Fibroblast of skin of back (primary cell): Measurements from ENCODE around the gene SIL1.
"Not testable (repeated sequence)": the region's sequence is repeated elsewhere in the genome, so short reads cannot be mapped to it uniquely, and the experiment has no call there.

ENCODE experiments used
- DNase-seq: peaks from one replicate; pipeline ENCODE4 v3.0.0-alpha.2; 2013

Gene SIL1

DNA sequence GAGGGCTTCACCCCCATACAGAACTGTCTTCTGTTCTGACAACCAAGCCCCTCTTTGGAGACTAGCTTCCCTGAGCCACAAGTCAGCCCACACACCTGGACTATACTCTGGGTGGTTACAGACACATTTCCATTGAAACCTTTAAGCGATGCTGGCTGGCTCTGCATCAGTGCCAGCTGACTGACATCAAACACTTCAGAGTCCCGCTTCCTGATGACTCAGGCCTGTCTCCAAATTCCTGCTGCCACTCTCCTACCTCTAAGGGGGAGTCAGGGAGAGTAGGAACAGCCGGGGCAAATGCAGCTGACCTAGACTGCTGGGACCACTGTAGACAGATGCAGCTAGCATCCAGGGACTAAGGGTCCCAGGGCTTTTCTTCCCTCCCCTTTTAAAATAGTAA lies 59.4 kb downstream of the SIL1 start:
- peak; percentile 52 for DNase-seq

DNA sequence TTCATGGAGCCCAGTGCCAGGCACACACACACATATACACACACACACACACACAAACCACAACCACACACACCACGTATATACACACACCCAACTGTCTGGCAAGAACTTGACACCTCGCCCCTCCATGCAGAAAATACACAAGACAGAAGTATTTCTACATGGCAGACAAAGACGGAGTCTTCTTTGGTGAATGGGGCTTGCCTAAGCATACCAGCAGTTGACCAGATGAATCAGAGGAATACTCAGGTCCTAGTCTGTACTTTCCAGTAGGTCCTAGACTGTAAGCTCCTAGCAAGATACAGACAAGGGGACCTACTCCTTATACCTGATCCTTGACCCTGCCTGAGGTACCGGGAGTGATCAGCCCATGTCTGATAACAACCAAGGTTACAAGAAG lies 60.1 kb downstream of the SIL1 start:
- DNase-seq: no peak

DNA sequence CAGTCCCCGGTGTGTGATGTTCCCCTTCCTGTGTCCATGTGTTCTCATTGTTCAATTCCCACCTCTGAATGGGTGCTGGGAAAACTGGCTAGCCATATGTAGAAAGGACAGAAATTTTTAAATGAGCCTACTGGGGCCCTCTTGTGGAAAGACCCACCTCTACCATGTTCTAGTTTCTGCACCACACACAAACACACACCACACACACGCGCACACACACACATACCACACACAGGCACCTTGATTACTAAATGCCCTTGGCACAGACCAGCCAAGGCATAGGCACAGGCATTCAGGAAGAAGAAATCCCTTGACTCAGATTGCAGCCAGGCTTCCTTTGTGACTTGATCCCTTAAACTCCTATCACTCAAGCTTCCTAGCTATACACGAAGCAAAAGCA lies 60.5 kb downstream of the SIL1 start:
- peak; percentile 21 for DNase-seq

DNA sequence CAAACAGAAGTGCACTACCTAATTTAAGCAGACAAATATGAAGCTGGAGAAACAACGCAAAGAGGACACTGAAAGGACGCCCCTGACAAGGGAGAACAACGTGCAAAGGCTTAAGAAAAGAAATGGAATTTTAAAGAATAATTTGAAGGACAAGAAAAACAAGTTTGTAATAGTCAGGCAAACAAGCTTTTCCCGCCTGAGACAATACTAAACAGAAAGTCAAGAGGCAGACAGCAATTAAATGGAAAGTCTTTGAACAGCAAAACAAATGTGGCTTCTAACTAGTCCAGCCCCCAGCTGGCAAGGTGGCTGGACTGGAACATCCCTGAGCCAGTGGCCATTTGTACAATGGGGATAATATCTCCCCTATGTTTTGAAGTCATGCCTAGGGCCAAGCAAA lies 63.3 kb downstream of the SIL1 start:
- no peak for DNase-seq

DNA sequence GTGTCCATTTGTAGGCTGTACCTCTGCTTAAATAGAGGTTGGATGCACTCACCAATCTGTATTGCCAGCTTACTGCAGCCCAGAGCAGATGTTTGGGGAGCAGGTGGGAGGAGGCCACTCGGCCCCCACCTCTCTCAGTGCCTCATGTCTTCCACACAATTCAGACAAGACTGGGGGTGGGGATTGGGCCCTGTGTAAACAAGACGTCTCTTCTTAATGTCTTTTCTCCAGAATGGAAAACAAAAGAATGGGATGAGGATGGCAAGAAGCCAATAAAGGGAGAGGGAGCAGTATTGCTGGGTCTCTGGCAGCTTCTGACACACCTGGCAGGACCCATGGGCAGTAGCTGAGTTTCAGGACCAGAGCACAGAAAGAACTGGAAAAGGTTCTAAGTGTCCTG lies 64.9 kb downstream of the SIL1 start:
- DNase-seq: no peak

DNA sequence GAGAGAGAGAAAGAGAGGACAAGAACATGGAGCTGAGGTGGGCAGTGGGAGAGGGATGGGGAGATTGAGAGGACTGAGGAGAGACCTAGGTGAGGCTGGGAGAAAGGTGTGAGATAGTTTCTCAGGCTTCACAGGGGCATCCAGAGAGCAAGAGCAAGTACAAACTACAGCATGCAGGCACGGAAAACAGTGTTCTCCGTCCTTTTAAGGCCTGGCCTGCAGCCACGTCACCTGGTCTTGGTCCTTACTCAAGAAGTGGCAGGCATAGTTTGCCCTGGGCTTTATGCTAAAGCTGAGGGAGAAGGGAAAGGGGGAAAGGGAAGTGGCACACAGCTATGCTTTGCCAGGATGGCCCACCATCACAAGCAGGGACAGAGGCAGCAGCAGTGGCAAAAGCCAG lies 65.7 kb downstream of the SIL1 start:
- DNase-seq: no peak

DNA sequence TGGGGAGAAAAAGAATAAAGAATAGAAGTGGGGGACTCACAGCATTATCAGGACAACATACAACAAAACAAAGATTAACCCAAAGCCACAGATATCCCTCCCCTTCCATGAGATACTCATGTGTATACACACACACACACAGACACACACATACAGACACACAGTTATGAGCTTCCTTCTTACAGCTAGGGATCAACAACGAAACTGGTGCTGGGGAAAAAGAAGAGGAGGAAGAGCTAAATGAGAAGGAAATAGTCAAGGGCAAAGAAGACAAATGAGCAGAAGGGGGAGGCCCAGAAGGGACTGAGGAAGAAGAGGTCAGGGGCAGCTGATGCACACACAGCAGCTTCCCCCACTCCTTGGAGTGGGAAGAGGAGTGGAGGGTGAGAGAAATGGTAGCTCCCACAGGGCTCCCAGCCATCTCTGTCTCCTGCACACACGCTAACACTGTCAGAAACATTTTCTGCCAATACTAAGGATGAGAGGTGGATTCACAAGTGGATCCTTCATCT lies 66.2 kb downstream of the SIL1 start:
- DNase-seq: no peak

DNA sequence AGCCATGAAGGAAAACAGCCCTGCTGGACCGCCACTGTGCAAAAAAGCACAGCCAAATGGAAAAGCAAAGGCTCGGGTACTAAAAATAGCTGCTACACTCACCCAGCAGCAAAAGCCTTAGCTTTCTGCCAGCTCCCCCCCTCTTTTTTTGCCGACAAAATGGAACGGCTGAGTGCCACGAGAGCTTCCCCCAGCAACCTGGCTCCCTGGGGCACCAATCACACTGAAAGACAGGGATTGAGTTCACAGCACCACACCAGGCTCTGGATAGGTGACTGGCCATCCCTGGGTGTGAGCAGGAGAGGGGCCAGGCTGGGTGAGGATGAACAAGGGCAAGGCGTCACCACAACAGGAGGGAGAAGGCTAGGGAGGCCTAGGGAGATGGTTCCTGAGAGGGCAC lies 66.7 kb downstream of the SIL1 start:
- DNase-seq: peak; percentile 65

DNA sequence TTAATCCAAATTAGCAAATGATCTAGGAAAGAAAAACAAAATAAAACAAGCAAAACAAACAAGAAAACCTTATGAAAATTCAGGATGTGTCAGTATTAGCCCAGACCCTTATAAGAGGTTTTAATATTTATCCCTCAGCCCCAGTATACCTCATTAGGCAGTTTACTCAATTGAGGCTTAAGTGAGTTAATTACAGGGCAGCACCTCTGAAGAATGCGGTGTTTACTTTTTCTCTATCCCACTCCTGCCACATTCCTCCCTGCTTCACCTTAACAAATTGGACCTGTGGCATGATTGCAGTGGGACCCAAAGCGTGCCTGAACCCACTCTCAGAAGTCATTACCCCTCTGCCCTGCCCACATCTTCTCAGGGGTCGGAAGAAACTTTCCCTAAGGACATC lies 67.1 kb downstream of the SIL1 start:
- no peak for DNase-seq

DNA sequence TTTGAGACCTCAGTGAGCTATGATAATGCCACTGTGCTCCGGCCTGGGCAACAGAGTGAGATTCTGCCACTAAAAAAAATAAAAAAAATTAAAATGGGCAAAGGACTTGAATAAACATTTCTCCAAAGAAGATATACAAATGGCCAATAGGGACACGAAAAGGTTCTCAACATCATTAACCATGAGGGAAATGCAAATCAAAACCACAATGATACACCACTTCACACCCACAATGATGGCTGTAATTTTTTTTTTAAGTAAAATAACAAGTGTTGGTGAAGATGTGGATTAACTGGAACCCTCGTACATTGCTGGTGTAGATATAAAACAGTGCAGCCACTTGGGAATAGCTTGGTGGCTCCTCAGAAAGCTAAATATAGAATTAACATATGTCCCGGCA lies 68.0 kb downstream of the SIL1 start:
- no peak for DNase-seq

DNA sequence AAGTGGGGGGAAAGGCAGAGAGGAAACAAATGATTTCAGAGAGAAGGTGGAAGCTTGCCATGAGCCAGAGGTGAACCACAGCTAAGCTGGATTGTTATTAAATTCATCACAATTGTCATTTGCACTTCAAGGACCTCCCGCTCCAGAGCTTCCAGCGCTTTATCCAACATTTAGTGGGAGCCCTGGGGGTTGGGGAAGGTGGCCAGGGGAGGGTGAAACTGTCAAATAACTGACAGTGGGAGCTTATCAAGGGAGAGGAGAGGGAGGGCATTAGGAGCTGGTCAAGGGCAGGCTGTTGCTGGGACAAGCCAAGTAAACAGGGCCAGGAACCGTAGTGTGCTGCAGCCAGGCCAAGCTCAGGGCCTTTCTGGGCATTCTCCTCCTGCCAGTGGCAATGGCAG lies 71.5 kb downstream of the SIL1 start:
- no peak for DNase-seq

DNA sequence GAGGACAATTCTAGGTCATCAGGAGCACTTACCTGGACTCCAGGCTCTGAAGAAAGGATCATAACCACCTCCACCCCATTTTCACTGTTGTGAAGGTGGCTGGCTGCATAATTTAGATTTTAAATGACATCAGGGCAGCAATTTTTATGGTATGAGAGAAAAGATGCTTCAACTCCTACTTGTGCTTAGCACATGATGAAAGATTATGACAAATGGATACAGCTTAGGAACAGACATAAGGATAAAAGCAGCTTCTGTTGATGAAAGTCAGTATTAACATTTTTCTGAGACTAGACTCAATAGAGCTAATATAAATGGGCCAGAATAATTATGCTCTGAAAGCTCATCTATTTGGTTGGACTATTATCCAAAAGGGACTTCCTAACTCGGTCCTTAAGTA lies 72.2 kb downstream of the SIL1 start:
- DNase-seq: no peak

DNA sequence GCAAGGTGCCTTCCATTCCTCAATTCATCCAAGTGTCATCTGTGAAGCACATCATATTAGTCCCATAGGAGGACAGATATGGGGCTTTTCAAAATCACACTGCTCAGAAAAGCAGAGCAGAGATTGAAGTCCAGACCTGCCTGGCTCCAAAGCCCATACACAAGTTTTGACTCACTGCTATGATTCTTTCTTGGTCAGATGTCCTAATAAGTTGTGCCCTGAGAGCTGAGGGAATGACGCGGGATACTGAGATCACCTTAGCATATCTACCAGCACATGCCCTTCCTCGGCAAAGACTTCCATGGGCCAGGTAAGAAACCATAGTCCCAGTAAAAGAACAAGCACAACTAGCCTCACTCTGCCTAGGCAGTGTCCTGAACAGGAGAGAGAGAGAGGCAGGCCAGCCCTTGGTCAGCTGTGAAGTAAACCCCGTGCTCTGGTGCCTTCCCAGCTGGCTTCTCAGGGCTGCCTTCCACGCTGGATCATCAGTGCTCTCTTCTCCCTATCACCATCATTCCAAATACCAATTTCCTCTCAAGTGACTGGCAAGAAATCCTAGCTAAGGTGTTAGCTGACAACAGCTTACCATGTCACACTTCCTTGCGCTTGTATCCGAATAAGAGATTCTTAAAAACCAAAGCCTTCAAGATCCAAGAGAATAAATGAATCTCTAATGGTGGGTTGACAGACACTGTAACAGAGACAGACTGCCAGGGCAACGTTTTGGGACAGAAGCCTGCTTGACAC lies 73.2 kb downstream of the SIL1 start:
- no peak for DNase-seq

DNA sequence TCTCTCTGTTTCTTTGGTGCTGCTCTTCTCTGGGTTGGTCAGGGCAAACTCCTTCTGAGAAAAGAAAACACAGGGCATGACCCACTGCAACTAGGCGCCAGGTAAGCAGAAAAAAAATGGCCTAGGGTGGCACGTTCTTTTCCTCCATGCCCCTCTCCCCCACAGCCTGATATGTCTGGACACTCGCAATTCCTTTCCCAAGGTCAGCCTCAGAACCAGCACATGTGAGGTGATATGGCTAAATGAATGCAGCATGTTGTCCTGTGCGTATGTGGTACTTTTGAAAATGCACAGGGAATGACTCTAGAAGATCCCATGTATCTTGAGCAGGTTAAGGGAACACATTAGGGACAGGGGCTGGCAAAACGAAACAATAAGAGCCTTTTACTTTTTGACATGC lies 77.0 kb downstream of the SIL1 start:
- no peak for DNase-seq

DNA sequence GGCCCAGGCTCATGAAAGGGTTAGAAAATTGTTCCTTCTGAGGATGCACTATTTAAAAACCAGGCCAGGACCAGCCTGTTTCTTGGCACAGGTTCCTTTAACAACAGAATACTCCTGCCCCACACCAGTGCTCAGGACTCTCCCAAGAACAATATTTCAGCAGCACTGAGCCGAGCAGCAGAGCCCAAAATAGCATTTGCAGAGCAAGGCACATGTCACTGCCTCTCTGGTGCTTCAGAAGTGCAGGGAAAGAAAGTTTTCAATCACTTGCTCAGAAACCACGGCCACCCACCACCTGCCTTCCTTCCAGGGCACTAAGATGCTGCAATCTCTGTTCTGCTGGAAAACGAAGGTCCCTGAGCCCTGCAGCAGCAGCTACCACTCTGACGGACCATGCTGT lies 77.6 kb downstream of the SIL1 start:
- no peak for DNase-seq

DNA sequence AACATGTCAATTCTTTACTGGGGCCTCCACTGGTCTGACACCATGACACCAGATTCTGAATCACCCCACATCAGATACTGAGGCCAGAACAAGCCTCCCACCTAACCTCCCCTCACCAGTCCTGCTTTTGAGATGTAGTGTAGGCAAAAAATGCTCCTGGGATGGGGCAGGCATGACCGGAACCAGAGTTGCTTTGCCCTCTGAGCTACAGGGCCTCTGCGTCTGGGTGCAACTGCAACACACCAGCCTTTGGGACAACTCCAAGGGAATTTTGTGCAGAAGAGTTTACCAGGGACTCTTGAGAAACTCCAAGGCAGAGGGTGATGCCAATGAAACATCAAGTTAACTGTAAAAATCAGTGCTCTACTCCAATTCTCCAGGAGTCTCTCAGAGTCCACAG lies 79.4 kb downstream of the SIL1 start:
- no peak for DNase-seq

DNA sequence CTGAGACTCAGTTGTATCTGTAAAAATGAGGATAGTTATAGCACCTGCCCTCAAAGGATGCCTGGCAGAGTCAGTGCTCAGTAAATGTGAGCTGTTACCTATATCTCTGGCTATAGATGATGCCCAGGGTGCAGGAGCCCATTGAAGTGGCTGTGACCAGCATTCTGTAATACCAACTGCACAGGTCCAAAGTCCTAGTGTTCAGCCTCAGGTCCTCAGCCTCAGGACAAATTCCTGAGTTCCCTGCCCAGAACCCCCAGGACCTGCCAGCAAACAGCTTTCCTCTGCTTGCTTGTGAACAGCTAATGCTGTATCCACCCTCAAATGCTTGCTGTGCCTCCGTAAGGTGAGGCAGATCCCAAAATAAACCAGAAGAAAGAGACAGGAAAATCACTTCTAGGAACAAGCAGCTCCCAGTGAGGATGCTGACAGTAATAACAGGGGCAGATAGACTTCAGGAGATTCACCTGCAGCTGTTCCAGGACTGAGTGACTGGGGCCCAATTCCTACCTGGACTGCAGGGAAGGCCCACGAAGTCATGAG lies 80.8 kb downstream of the SIL1 start:
- DNase-seq: no peak

DNA sequence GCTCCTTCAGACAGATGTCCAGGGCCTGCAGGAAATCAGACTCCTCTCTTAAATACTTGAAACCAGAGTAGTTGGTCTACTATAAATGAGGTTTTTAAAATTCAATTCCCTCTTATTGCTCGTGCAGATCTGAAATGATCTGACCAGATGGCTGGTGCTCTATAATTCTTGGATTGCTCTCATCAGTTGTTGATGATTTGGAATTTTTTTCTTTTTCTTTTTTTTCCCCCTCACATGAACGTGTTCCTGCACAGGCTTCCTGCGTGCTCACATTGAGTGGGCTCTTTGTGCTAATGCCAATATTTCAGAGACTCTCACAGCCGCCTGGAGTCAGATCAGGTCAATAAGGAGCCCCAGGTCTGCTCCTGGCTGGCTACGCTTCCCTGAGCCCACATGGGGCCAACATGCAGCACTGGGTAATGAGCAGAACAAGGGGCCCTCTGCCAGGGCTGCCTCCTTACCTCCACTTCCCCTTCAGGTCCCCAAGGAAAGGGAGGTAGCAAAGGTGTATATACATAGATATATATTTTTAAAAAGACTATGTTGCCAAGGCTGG lies 82.0 kb downstream of the SIL1 start:
- no peak for DNase-seq

DNA sequence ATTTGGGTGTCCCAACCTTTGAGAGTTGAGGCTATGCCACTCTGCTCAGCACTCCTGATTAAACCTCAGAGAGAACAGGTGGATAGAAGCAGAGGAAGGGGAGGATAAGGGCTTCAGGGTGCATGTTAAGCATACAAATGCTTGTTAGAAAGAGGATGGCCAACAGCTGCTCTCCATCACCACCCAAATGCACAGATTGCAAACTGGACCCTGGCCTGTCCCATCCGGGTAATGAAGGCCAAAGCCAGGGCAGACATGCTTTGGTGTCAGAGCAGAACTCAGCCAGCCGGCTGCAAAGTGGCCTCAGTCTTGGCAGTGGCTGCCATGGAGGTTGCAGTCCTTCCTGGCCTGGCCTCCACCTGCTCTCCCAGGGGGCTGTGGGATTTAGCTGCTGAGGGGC lies 84.3 kb downstream of the SIL1 start:
- no peak for DNase-seq

DNA sequence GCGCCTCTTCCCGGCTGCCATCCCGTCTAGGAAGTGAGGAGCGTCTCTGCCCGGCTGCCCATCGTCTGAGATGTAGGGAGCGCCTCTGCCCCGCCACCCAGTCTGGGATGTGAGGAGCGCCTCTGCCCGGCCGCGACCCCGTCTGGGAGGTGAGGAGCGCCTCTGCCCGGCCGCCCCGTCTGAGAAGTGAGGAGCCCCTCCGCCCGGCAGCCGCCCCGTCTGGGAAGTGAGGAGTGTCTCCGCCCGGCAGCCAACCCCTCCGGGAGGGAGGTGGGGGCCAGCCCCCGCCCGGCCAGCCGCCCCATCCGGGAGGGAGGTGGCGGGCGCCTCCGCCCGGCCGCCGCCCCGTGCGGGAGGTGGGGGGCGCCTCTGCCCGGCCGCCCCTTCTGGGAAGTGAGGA lies 85.8 kb downstream of the SIL1 start:
- not testable (repeated sequence) for DNase-seq

DNA sequence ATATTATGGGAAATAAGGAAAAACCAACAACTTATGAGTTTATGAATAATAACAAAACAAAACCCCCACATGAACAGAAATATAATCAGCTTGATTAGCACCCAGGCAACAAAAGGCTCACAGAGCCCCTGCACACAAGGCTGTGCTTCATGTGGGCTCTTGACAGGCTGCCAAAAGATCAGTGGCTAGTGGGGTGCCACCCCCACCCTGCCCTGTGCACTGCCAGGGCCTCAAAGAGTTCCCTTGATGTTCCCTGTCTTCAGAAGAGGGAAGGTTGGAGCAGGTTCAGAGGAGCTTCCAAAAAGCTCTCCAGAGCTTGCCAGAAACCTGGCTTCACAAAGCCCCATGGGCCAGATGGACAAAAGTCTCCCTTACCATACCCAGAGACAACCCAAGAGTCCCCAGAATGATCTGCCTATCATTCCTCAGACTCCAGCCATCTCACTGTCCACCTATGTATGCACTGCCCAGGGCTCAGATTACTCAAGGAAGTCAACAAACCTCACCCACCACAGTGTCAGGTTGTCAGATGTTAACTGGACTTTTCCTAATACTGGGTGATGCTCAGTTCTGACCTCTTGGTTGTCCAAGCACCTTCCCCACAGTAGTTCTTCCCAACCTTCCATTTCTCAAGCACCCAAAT lies 87.5 kb downstream of the SIL1 start:
- no peak for DNase-seq

DNA sequence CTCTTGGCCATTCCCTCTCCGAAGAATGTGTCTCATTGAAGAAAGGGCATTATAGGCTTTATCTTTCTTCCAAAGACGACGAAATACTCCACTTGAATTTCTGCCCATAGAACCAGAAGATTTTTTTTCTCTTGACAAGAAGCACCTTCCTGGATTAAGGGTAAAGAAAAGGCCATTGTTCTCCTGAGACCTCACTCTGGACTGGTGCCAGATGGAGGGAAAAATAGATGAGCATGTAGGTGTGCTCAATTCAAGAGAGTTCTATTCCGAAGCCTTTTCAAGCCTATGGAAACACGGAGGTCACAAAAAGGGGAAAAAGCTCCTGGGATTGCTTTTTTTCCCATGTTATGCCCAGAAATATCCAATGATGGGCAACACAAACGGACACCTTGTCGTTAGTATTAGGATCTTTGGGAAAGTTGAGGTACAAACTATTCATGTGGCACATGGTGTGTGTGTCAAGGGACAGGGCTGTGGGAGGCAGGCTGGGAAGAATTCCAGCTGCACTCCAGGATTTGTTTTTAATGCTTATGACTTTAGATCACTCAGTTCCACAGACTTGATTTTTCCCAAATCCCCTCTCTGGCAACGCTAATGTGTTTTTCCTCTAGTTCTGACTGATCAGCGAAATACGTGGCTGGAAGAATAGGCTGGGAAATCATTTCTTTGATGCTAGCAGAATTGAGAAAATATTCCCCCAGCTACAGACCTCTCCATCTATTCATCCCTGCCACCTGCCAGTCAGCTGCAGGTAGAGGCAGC lies 89.9 kb downstream of the SIL1 start:
- DNase-seq: peak; percentile 82

DNA sequence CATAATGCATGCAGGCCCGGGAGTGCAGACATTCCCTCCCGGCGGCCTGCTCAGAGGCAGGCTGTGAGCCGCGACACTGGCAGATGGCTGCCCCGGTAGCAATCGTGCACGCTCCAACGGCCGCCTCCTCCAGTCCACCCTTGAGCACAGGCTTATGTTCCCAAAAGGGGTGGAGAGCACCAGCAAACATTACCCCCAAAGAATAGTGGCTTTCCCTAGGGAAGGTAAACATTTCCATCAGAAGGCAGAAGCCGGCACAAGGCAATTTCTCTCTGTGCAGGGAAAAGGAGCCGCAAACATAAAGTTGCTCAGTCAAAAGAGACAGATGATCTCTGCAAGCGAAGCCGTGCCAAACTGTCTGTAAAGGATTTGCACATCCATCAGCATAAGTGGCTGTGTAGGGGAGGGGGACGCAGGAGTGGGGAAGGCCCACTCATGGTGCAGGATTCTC lies 92.5 kb downstream of the SIL1 start:
- no peak for DNase-seq
